NT2/D1 (cell line): Measurements from ENCODE around the gene ATG9B.

ENCODE experiments used
- SUZ12 ChIP-seq: IDR thresholded peaks from 2 replicates; pipeline ENCODE4 v1.6.1; 2011; ENCODE audit not compliant: insufficient read length, insufficient read depth; ENCODE audit errors: extremely low read depth
- YY1 ChIP-seq: IDR thresholded peaks from 2 replicates; pipeline ENCODE4 v1.6.1; 2011; ENCODE audit not compliant: insufficient read length, insufficient read depth
- ZNF274 ChIP-seq: IDR thresholded peaks from 2 replicates; pipeline ENCODE4 v1.6.1; 2011; ENCODE audit warnings: mild to moderate bottlenecking, low read depth, low read length

DNA sequence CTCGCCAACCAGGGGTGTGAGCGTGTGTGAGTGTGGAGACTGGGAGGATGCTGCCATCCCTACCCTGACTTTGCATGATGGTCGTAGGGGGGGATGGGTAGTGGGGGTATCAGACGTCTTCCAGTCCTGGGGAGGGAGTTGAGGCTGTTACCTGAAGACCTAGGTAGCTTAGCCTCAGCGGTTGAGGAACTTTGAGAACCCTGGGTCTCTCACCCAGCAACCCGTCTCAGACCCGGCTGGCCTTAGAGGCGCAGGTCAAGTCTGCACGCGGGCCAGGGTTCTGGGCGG lies 37.8 kb upstream of the ATG9B start:
- TF ChIP-seq ZNF274: no peak
- no peak for TF ChIP-seq YY1
- no peak for TF ChIP-seq SUZ12
